HG03469 (cell line): ENCODE results near the gene PAX2.

ENCODE experiments used
- ATAC-seq: cut with Tn5 transposase; IDR thresholded peaks from one replicate; pipeline ENCODE4 v1.9.1; 2021; ENCODE audit warnings: mild to moderate bottlenecking, moderate library complexity, moderate number of reproducible peaks; ENCODE audit not compliant: unreplicated experiment

The PAX2 gene

DNA sequence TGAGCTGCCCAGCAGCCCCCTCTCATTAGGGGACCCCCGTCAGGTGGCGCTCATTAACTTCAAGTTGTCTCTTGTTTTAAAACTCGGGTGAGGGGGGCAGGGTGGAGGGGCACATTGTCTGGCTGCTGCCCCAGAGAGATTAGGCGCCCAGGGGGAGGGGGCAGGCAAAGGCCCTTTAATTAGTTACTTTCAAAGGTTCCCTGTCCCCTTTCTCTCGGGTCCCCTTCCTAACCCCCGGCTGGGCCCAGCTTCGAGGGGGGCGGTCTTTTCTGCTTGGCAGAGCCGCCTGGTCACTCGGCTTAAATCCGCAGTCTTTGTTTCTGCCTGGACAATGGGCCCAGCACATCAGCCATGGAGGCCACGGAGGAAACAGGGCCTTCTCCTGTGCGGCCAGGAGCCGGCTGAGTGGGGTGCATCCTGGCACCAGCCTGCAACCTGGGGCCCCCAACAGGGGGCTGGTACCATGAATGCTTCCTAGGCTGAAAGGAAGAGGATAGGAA, 128.5 kb downstream of the PAX2 start:
- ATAC-seq, result no peak

DNA sequence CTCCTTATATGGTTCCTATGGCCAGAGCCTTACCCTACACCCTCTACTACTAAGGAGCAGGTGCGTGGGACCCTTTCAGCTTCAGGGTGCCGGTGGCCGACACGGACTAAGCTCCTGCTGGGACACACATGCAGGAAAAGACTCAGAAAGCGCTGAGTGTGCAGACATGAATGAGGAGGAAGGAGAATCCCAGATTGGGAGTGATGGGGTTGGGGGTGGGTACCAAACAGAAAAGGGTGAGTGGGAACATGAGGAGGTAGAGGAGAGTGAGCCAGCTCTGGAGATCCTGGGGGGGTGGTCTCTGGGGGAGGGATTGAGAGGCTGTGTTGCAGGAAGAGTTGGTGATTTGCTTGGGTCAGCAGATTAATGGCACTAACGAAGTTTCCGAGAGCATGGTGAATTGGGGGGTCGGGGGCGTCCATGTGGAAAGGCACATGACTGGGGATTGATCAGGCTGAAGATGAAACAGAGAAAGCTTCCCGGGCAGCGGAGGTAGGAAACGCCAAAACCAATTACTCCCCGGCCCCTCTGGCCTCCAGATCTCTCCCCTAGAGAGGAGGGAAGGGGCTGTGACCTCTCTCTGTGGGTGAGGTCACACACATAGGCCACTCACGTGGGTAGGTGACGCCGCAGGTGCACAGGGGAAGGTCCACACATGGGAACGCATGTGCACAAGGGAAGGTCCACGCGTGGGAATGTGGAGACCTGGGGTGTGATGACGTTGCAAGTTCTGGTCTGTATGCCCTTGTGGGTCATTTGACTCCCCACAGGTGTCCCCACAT, 129.5 kb downstream of the PAX2 start:
- ATAC-seq, result no peak

DNA sequence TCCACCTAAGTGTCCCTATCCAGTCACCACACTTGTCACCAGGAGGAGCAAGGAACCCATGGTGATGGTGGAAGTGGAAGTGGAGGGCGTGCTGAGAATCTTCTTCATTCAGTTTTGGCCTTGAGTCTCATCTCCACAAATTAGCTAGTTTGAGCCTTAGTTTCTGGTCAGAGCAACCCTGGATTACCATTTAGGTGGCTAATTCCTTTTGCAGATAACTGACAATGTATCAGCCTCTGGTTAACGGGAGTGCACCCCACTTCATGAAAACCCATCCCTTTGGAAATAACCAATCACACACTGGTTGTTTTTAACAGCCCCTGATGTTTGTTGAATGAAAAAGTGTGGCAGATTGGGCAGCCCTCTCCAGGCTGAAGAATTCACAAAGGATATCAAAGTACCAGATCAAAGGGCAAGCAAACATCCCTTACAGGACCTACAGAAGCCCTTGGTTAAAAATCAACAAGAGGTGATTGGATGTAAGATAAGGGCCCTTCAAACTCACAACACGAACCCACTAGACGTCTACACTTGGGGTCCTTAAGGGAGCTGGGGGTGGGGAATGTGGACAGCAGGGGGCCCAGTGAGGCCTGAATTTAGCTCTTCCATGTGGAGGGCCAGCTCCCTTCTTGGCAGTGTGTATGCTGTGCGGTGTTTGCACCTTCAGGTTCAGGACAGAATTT, 130.2 kb downstream of the PAX2 start:
- no peak for ATAC-seq

DNA sequence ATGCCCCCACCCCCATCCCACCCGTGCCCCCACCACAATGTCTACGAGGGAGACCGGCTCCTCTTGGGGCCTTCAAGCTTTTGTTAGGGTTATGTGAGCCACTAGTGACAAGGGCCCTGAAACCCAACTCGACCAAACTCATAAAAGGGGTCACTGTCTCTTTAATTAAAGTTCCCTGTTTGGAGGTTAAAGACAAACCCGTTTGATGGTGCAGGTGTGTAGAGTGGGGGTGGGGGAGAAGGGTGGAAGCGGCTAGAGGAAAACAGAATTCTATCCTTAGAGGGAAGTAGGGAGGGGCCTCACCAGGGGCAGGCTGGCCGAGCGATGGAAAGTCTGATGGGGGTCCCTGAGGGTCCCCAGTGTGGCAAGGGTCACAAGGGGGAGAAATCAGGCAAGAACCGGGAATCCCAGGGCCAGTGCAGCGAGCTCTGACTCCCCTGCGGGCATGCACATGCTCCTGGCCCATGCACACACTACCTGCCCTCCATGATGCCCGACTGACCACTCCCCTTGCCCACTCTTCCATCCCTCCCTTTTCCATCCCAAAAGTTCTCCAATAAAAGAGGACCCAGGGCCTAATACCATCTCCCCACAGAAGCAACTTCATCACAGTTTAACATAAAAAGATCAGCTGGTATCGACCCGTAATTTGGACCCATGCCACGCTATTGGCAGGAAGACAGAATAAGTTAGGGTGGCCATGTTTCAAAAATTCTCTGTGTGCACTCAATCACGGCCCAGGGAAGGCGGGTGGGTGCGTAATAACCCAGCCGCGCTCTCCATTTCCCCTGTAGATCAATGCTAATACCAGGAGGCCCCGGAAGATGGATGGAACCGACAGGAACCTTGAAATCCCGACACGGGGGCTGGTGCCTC, 131.4 kb downstream of the PAX2 start:
- ATAC-seq, result no peak

DNA sequence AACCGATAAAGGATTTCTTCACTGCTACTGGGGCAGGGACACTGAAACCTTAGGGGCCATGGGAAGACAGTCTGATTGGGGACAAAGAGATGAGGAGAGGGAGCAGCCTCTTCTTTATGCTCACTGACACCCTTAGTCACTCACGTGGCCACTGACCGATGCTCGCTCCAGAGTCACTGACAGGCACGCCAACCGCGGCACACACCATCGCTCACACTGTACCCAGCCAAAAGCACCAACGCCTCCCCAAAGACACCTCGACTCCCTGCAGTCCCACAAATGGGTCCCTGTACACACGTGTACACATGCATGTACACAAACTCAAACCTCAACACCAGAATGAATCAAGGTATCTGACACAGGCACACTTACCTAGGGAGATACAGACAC, 132.1 kb downstream of the PAX2 start:
- no peak for ATAC-seq

DNA sequence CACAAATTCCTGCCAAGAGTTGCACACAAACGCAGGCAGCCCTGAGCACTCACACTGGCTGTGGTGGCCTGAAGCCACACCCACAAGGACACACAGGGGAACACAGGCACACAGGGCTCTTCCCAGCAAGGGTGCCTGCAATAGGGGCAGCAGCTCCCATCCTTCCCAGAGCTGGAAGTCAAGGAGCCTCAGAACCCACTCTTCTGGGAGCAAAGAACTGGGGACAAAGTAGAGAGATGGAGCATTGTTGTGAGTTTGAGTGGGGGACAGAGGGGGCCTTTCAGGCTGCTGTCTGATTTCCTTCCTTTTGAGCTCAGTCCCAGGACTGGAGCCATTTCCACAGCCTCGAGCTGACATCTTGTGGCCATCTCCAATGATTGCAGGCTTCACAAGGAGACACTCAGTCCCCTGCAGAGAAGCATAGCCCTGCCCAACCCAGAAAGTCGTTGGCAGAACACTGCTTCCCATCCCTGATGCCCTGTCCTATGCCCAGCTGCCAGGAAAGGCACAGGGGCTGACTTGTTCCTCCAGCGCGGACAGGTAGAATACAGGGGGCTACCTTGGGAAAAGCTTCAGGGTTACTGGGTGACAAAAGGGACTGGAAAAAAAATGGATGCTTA, 133.0 kb downstream of the PAX2 start:
- ATAC-seq, result no peak
